ENCODE data around the gene ARHGAP9.

Gene ARHGAP9

DNA sequence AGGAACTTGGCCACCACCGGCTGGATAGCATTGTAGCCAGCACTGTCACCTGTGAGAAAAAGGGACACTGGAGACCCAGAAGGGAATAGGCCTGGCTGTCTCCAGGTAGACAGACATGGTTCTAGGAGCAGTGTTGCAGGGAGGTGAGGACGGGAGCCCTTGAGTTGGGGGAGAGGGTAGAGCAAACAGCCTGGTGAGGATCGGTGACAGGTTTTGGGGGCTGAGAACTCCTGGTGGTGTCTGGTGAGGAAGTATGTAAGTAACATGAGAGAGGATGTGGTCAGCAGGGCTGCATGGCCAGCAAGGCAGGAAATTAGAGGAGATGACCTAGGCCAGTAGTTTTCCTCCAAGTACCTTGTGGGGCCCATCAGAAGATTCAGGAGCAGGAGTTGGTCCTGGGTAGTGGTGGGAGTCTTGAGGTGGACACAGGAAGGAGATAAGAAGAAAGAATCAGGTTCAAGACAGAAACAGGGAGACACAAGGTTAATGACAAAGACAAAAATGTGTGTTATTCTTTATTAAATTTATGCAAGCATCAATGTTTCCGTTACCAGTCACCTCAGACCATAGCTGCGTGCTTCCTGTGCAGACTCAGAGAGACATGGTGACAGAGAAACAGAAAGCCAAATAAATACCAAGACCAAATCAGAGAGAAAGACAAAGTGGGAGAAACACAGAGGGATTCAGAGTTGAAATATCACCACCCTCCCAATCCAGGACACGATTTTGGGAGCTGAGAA is at the start of gene ARHGAP9:
ARHGAP9 (minus strand) TSS at position 491 of the 740 bp plus-strand sequence; CDS start at position 31, 460 bp downstream.
- Histone ChIP-seq H3K36me3 (ENCODE audit: insufficient read depth, low read length) (no peaks in the 10 kb centered on the region), H3K9me3 (ENCODE audit: control insufficient read depth, insufficient read depth, low read length) (no peaks in the 10 kb centered on the region), H3K9ac (ENCODE audit: low read depth, low read length) (no peak within 1 kb of the TSS), H3K4me1 (ENCODE audit: insufficient read depth, low read length) (peaks cover 32% of the 10 kb centered on the region)

GRCh38 chr12:57528831-57529555 is 49.3 kb upstream of the ARHGAP9 start:
- Histone ChIP-seq H3K9ac (ENCODE audit: low read depth, low read length) (no peak overlapping the region), H3K9me3 (ENCODE audit: control insufficient read depth, insufficient read depth, low read length) (no peaks in the 10 kb centered on the region), H3K4me1 (ENCODE audit: insufficient read depth, low read length) (no peaks in the 10 kb centered on the region; the same call in 1 of the 2 replicates), H3K36me3 (ENCODE audit: insufficient read depth, low read length) (peaks cover 18% of the 10 kb centered on the region; the same call in 1 of the 2 replicates)

- Histone ChIP-seq H3K4me1 (ENCODE audit: insufficient read depth, low read length) (no peaks in the 10 kb centered on the region; the same call in 1 of the 2 replicates), H3K9me3 (ENCODE audit: control insufficient read depth, insufficient read depth, low read length) (no peaks in the 10 kb centered on the region), H3K9ac (ENCODE audit: low read depth, low read length) (no peak overlapping the region), H3K36me3 (ENCODE audit: insufficient read depth, low read length) (peaks cover 17% of the 10 kb centered on the region; the same call in 1 of the 2 replicates)
These were observed 48.5 kb upstream of the ARHGAP9 start for GRCh38 chr12:57528176-57528575.

DNA sequence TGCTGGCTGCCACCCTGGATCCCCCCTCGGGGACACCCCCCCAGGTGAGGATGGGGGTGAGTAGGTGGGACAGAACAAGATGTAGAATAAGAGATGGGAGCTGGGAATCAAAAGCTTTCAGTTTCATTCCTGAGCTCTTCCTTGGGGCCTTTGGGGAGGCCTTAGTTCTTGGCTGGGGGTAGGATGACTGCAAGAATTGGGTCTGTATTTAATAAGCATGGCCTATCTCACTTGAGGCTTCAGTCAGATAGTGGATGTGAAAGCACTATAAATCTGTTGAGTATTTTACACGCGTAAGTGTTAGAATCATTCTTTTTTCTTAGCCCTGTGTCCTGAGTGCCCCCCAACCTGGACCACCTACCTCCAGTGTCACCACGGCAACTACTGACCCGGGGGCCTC is 47.5 kb upstream of the ARHGAP9 start:
- peaks cover 13% of the 10 kb centered on the region; the same call in 1 of the 2 replicates for H3K36me3 ChIP-seq (ENCODE audit: insufficient read depth, low read length)
- H3K9me3 ChIP-seq (ENCODE audit: control insufficient read depth, insufficient read depth, low read length): no peaks in the 10 kb centered on the region
- no peaks in the 10 kb centered on the region; the same call in 1 of the 2 replicates for H3K4me1 ChIP-seq (ENCODE audit: insufficient read depth, low read length)
- no peak overlapping the region for H3K9ac ChIP-seq (ENCODE audit: low read depth, low read length)

- peaks cover 11% of the 10 kb centered on the region; the same call in 1 of the 2 replicates for H3K36me3 ChIP-seq (ENCODE audit: insufficient read depth, low read length)
These were observed 46.9 kb upstream of the ARHGAP9 start for GRCh38 chr12:57526477-57527126.

GRCh38 chr12:57525615-57526383 is 46.1 kb upstream of the ARHGAP9 start:
- H3K9ac ChIP-seq (ENCODE audit: low read depth, low read length): no peak overlapping the region
- H3K9me3 ChIP-seq (ENCODE audit: control insufficient read depth, insufficient read depth, low read length): no peaks in the 10 kb centered on the region
- no peaks in the 10 kb centered on the region; the same call in 1 of the 2 replicates for H3K4me1 ChIP-seq (ENCODE audit: insufficient read depth, low read length)
- peaks cover 9% of the 10 kb centered on the region; the same call in 1 of the 2 replicates for H3K36me3 ChIP-seq (ENCODE audit: insufficient read depth, low read length)

More at GRCh38 chr12:57526477-57527126, 46.9 kb upstream of the ARHGAP9 start:
- Histone ChIP-seq H3K4me1 (ENCODE audit: insufficient read depth, low read length) (no peaks in the 10 kb centered on the region; the same call in 1 of the 2 replicates), H3K9me3 (ENCODE audit: control insufficient read depth, insufficient read depth, low read length) (no peaks in the 10 kb centered on the region), H3K9ac (ENCODE audit: low read depth, low read length) (no peak overlapping the region)

DNA sequence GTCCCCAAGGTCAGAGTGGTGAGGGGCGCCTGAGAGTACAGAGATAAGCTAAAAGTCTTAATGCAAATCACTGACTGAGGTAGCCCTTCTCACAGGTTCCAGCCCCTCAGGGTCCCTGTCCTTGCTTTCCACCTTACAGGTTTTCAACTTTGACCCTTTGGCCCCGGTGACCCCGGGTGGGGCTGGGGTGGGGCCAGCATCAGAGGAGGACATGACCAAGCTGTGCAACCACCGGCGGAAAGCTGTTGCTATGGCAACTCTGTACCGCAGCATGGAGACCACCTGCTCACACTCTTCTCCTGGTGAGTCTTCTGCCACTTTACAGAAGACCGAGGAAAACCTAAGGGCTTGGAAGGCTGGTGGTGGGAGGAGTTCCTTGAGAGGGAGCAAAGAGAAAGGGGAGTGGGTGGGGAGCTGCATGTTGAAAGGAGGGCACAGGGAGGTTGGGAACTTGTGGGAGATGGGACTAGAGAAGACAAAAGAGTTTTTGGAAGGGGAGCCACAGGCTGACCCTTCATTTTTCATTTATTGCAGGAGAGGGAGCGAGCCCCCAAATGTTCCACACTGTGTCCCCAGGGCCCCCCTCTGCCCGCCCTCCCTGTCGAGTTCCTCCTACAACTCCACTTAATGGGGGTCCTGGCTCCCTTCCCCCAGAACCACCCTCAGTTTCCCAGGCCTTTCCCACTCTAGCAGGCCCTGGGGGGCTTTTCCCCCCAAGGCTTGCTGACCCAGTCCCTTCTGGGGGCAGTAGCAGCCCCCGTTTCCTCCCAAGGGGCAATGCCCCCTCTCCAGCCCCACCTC is 45.3 kb upstream of the ARHGAP9 start:
- Histone ChIP-seq H3K9me3 (ENCODE audit: control insufficient read depth, insufficient read depth, low read length) (no peaks in the 10 kb centered on the region), H3K9ac (ENCODE audit: low read depth, low read length) (no peak overlapping the region), H3K4me1 (ENCODE audit: insufficient read depth, low read length) (no peaks in the 10 kb centered on the region; the same call in 1 of the 2 replicates), H3K36me3 (ENCODE audit: insufficient read depth, low read length) (peaks cover 3% of the 10 kb centered on the region; the same call in 1 of the 2 replicates)

DNA sequence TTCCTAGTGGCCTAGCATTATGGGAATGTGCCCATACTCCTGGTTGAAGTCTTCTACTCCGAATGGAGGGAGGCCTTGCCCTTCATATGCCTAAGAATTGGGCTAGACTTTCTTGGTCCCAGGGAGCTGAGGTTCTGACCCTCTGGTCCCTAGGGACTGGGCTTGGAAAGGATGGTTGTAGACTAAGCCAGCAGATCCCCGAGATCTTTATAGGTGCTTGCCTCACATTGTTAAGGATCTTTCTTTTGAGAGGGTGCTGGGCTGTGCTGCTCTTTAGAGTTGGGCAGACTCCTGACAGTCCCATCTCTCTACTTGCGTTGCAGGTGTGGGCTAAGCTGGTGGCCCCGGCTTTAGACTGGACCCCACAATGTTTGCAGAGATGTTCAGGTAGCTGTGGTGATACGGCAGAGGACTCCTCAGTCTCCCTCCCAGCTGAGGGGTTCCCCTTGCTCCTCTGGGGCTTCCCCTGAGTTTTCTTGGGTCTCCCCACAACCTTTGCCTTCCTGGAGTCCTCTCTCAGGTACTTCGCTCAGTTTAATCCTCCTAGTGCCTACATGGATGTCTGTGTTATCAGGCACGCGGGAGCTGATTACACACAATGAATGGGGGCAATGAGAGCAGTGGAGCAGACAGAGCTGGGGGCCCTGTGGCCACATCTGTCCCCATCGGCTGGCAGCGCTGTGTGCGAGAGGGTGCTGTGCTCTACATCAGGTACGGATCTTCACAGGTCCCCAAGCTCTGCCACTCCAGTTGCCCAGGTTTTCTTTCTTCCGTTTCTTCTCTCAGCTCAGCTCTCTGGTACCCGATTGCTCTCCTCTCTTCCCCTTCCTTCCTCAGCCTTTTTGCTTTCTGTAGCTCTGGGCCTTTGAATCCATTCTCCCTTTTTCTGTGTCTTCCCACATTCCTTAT is 44.3 kb upstream of the ARHGAP9 start:
- H3K9me3 ChIP-seq (ENCODE audit: control insufficient read depth, insufficient read depth, low read length): no peaks in the 10 kb centered on the region
- H3K36me3 ChIP-seq (ENCODE audit: insufficient read depth, low read length): peaks cover 7% of the 10 kb centered on the region
- peak overlapping the region; percentile 77 for H3K9ac ChIP-seq (ENCODE audit: low read depth, low read length)
- no peaks in the 10 kb centered on the region; the same call in 1 of the 2 replicates for H3K4me1 ChIP-seq (ENCODE audit: insufficient read depth, low read length)

DNA sequence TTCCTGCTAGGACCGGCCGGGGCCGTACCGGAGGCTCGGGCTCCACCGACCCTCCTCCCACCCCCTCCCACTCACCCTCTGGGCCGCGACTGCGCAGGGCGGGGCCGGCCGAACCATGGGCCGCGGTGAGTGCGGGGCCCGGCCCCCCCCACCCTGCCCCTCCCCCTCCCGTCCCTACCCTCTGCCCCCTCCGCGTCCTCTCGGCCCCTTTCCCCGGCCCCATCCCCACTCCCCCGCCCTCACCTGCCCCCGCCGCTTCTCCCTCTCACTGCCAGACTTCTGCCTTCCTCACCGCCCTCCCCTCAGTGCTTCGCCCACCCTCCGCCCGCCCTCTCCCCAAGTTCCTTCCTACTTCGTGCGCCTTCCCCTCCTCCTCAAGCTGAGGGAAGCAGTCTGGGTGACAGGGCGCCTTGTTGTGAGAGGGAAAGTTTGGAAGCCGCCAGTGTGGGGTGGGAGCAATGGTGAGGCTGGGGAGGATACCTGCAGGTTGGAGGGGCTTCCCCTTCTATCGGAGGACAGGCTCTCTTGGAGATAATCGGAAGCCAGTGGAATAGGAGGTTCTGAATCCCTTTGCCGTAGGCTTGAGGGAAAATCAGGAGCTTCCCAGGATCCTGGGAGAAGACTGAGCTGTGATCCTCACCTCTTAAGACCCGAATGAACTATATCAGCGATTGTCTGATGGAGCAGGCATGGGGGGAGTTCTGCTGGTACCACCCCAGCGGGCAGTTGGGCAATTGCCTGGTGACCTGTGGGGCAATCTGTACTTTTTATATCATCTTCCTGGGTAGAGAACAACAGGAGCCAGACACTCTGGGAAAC is 43.4 kb upstream of the ARHGAP9 start:
- Histone ChIP-seq H3K9ac (ENCODE audit: low read depth, low read length) (peak overlapping the region; percentile 77), H3K9me3 (ENCODE audit: control insufficient read depth, insufficient read depth, low read length) (no peaks in the 10 kb centered on the region), H3K36me3 (ENCODE audit: insufficient read depth, low read length) (peaks cover 13% of the 10 kb centered on the region), H3K4me1 (ENCODE audit: insufficient read depth, low read length) (no peaks in the 10 kb centered on the region; the same call in 1 of the 2 replicates)

DNA sequence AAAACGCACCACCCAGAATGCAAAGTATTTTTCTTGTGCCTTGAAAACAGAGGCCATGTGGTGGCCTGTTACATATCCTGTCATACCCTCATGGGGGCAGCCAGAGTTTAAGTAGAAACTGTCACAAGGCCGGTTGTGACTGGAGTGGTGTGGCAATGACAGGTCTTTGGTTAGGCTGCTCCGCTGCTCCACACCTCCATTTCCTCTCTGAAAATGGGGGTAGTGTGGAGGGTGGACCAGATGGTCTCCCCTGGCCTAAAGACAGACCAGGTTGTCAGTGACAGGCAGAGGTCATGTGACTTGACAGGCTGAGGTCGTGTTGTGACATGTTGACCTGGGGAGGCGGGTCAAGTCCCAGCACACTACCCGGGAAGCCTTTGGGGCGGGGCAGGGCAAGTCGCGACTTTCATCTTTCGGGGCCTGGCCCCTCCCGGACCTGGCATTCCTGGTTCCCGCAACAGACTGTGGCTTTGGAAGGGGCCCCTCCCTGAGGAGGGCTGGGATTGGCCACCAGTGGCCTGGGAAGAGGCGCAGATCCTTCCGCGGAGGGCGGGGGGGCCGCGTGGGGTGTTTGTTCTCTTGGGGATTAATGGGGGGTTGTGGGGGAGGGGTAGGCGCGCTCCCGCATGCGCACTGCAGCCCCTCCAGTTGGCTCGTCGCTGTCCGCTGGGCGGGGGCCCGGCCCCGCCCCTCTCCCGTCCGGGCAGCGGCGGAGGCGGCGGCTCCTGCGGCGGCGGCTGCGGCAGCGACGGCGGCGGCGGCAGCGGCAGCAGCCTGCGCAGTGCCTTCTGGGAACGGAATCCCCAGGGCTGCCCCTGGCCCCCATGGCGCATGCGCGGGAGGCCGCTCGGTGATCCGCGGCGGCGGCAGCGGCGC is 42.6 kb upstream of the ARHGAP9 start, which contains the start of gene MBD6:
MBD6 (plus strand) TSS at position 814 of the 876 bp plus-strand sequence. CDS start 1,480 bp downstream, outside the sequence.
- Histone ChIP-seq H3K4me1 (ENCODE audit: insufficient read depth, low read length) (no peaks in the 10 kb centered on the region; the same call in 1 of the 2 replicates), H3K36me3 (ENCODE audit: insufficient read depth, low read length) (peaks cover 18% of the 10 kb centered on the region), H3K9me3 (ENCODE audit: control insufficient read depth, insufficient read depth, low read length) (no peaks in the 10 kb centered on the region), H3K9ac (ENCODE audit: low read depth, low read length) (peak within 1 kb of the TSS; percentile 80)

DNA sequence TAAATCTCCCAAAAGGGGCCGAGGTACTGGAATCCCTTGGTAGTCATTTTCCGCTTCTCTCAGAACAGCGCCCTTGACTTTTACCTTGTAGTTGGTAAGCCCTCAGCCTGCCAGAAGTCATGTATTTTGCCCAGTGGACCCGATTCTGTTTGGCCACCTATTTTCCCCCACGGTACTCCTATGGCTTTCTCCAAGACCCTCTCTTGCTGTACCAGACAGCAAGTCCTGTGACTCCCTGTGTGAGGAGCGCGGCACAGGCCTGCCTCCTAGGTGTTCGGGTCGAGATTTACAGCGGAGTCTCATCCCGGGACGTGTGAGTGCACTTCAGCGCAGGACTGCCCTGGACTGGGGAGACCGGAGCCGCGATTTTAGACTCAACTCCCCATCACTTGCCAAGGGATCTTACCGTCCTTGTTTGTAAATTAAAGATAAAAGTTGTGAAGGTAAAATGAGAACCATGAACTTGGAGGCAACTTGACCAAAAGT is 41.9 kb upstream of the ARHGAP9 start:
- Histone ChIP-seq H3K9ac (ENCODE audit: low read depth, low read length) (peak overlapping the region; percentile 80; the same call in 1 of the 2 replicates), H3K9me3 (ENCODE audit: control insufficient read depth, insufficient read depth, low read length) (no peaks in the 10 kb centered on the region), H3K4me1 (ENCODE audit: insufficient read depth, low read length) (no peaks in the 10 kb centered on the region; the same call in 1 of the 2 replicates), H3K36me3 (ENCODE audit: insufficient read depth, low read length) (peaks cover 22% of the 10 kb centered on the region)

All from ES-I3 (cell line).